Calu3 (cell line): ENCODE measurements around the gene C19orf81. TPM values are rescaled to one million over a fixed set of nuclear protein-coding genes. Genes with fewer than 3 reads are reported as not detected.
A peak's percentile ranks its signal among the peaks of the same experiment; 100 is the strongest.

ENCODE experiments used
- BruUV-seq: library from RNA; stranded (reverse); fragments of 400-500 nt; replicated peaks from 2 replicates; lab custom pipeline; 2021; lab: Mats Ljungman, UMichigan
- CTCF ChIA-PET: fragments of 300-600 bp; sonication (Branson Sonifier 250); formaldehyde crosslinking; loops from one replicate; lab custom pipeline; 2022; ENCODE audit warnings: antibody characterized with exemption; lab: Charles Lee
- DNase-seq: peaks from one replicate; pipeline ENCODE4 v3.0.0; 2022
- H3K27ac Mint-ChIP-seq: one replicate; pipeline ENCODE4 v1.8.0; 2022; ENCODE audit warnings: mixed read lengths; ENCODE audit not compliant: unreplicated experiment
- H3K27me3 Mint-ChIP-seq: one replicate; pipeline ENCODE4 v1.8.0; 2022; ENCODE audit warnings: mixed read lengths; ENCODE audit not compliant: unreplicated experiment
- H3K36me3 Mint-ChIP-seq: one replicate; pipeline ENCODE4 v1.8.0; 2022; ENCODE audit warnings: mild to moderate bottlenecking, moderate library complexity, mixed read lengths; ENCODE audit not compliant: insufficient read depth, unreplicated experiment
- H3K4me1 Mint-ChIP-seq: one replicate; pipeline ENCODE4 v1.8.0; 2022; ENCODE audit warnings: mild to moderate bottlenecking, low read depth, mixed read lengths; ENCODE audit not compliant: unreplicated experiment
- H3K4me3 Mint-ChIP-seq: one replicate; pipeline ENCODE4 v1.8.0; 2022; ENCODE audit warnings: mild to moderate bottlenecking, low read depth, moderate library complexity, mixed read lengths; ENCODE audit not compliant: unreplicated experiment
- H3K9me3 Mint-ChIP-seq: one replicate; pipeline ENCODE4 v1.8.0; 2022; ENCODE audit warnings: low read depth, mixed read lengths; ENCODE audit not compliant: unreplicated experiment
- CTCF ChIP-seq: fragments of 200-600 bp; IDR thresholded peaks from one replicate; pipeline ENCODE4 v1.8.0; 2022; ENCODE audit warnings: antibody characterized with exemption; ENCODE audit not compliant: unreplicated experiment
- intact Hi-C: fragments of 100-400 bp; cut with micrococcal nuclease; formaldehyde crosslinking; loops from one replicate; pipeline ENCODE4 v1.10.0; 2022; ENCODE audit not compliant: unreplicated experiment
- total RNA-seq: library from RNA; stranded (reverse); gene quantifications from 2 replicates; pipeline ENCODE4 v1.2.3, GENCODE V29; 2022

The C19orf81 gene
- total RNA-seq, 1 experiment from 2014 or later, result not detected

DNA sequence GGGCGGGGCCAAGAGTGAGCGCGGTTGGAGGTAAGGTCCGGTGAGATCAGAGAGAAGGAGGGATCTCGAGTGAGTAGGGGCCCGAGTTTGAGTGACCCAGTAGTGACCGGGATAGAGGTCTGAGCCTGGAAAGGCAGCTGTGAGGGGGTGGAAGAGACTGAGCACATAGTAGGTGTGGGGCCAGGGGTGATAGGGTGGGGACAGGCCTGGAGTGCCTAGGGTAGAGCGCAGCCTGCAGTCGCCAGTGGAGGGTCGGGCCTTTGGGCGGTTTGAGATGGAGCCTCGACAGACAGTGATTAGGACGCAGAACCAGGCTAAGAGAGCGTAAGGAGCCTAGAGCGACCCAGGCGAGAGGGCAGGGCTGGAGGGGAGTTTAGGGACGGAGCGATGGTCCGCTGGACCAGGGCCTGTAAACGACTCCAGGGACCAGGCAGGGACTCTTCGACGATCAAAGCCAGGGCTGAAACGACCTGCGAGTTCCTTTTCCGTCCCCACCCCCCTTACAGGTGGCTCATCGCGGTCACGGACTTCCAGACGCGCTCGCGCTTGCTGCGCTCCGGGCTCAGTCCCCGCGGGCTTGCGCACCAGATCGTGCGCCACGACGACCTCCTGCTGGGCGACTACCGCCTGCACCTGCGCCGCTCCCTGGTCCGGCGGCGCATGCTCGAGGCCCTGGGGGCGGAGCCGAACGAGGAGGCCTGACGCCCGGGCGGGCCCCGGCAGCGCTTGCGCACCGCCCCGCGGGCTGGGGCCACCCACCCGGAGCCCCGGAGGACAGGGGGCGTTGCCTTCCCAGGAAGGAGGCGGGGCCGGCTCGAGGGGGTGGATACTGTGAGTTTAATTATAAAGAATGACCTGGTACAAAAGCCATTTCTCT lies 9.4 kb downstream of the C19orf81 start:
- no peak overlapping the region for H3K27ac Mint-ChIP-seq
- CTCF ChIA-PET, result no interaction called here
- H3K4me1 Mint-ChIP-seq, result peaks cover 13% of the 10 kb centered on the region
- BruUV-seq, result no TSS peak
- H3K9me3 Mint-ChIP-seq, result peaks cover 5% of the 10 kb centered on the region
- intact Hi-C loops, result no loop called here
- H3K27me3 Mint-ChIP-seq, result peaks cover 64% of the 10 kb centered on the region
- peak overlapping the region; percentile 57 for H3K4me3 Mint-ChIP-seq
- H3K36me3 Mint-ChIP-seq, result no peaks in the 10 kb centered on the region
- no peak for DNase-seq
- TF ChIP-seq CTCF, result no peak

- TF ChIP-seq CTCF, result no peak
- H3K27ac Mint-ChIP-seq, result no peak overlapping the region
- no peak for DNase-seq
- no TSS peak for BruUV-seq
- peaks cover 5% of the 10 kb centered on the region for H3K9me3 Mint-ChIP-seq
- no peak overlapping the region for H3K4me3 Mint-ChIP-seq
- CTCF ChIA-PET, result no interaction called here
- H3K27me3 Mint-ChIP-seq, result peaks cover 56% of the 10 kb centered on the region
- H3K36me3 Mint-ChIP-seq, result no peaks in the 10 kb centered on the region
- peaks cover 19% of the 10 kb centered on the region for H3K4me1 Mint-ChIP-seq
- intact Hi-C loops, result no loop called here
These were observed 10.3 kb downstream of the C19orf81 start for GRCh38 chr19:50659318-50660087.

- CTCF ChIA-PET, result no interaction called here
- no peak for DNase-seq
- BruUV-seq, result no TSS peak
- H3K27me3 Mint-ChIP-seq, result peaks cover 51% of the 10 kb centered on the region
- H3K27ac Mint-ChIP-seq, result no peak overlapping the region
- peaks cover 19% of the 10 kb centered on the region for H3K4me1 Mint-ChIP-seq
- H3K4me3 Mint-ChIP-seq, result no peak overlapping the region
- no peaks in the 10 kb centered on the region for H3K36me3 Mint-ChIP-seq
- intact Hi-C loops, result no loop called here
- TF ChIP-seq CTCF, result no peak
- peaks cover 5% of the 10 kb centered on the region for H3K9me3 Mint-ChIP-seq
These were observed 10.8 kb downstream of the C19orf81 start for GRCh38 chr19:50660088-50660366.

DNA sequence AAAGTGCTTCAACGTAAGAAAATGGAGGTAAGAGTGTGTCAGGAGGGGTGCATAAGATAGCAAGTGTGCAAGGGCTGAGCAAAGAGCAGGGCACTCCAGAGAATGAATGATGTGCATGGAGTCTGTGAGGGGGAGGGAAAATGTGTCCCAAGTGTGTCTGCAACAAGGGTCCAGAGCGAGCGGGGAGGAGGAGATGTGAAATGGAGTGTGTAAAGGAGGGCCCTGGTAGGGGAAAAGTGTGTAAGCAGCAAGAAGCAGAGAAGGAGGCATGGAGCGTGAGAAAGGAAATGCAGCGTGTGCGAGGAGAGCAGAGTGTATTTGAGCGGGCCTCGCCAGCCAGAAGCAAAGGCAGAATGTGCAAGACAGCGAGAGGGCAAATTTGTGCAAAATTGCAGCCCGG lies 11.8 kb downstream of the C19orf81 start:
- no peaks in the 10 kb centered on the region for H3K36me3 Mint-ChIP-seq
- H3K9me3 Mint-ChIP-seq, result peaks cover 5% of the 10 kb centered on the region
- TF ChIP-seq CTCF, result no peak
- H3K27ac Mint-ChIP-seq, result no peak overlapping the region
- BruUV-seq, result no TSS peak
- H3K4me3 Mint-ChIP-seq, result no peak overlapping the region
- intact Hi-C loops, result no loop called here
- peaks cover 41% of the 10 kb centered on the region for H3K27me3 Mint-ChIP-seq
- peaks cover 19% of the 10 kb centered on the region for H3K4me1 Mint-ChIP-seq
- CTCF ChIA-PET, result no interaction called here
- no peak for DNase-seq
